Thyroid gland (tissue), 4 donors: ENCODE results near the gene ZNF100.
"Not testable (repeated sequence)": the region's sequence is repeated elsewhere in the genome, so short reads cannot be mapped to it uniquely, and the experiment has no call there.

ENCODE experiments used
- CTCF ChIP-seq, 6 experiments: fragments of 200-600 bp in 3 of 6; fragments of 450-650 bp in 3 of 6; sonication (generic) in 3 of 6; IDR thresholded peaks; one replicate each; pipeline ENCODE4 v1.5.1; 2016 to 2019; ENCODE audit warnings: antibody characterized with exemption in 6 of 6, mild to moderate bottlenecking in 2 of 6, inconsistent platforms in 1 of 6, moderate library complexity in 1 of 6
- POLR2A ChIP-seq, 2 donors: fragments of 450-650 bp; IDR thresholded peaks; one replicate each; pipeline ENCODE4 v1.6.1; 2017; ENCODE audit warnings: antibody characterized with exemption in 2 of 2, mild to moderate bottlenecking in 2 of 2, moderate library complexity in 1 of 2

DNA sequence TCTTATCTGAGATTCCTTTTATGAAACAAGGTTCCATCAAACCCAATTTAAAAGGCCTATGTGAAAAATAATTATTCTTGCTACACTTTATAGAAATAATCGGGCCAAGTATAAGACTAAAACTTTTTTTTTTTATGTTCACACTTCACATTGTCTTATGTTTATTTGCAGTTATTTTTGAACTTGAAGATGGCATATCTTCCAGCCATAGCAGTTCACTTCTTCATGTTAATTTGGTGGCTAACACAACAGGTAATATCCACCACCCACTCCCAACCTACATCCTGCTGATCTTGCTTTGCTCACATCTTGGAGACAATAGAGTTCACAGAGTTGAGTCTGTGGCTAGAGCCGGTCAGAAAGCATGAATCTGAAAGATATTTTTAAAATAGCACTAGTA, 5.8 kb downstream of the ZNF100 start:
- not testable (repeated sequence) for TF ChIP-seq POLR2A, CTCF (IDR thresholded peaks at IDR 0.05)
